ENCODE data around the gene PSG2. TPM values are rescaled to one million over a fixed set of nuclear protein-coding genes. Genes with fewer than 3 reads are reported as not detected.
"Not testable (repeated sequence)": the region's sequence is repeated elsewhere in the genome, so short reads cannot be mapped to it uniquely, and the experiment has no call there.

The PSG2 gene
- polyA plus RNA-seq, 3 donors = not detected

DNA sequence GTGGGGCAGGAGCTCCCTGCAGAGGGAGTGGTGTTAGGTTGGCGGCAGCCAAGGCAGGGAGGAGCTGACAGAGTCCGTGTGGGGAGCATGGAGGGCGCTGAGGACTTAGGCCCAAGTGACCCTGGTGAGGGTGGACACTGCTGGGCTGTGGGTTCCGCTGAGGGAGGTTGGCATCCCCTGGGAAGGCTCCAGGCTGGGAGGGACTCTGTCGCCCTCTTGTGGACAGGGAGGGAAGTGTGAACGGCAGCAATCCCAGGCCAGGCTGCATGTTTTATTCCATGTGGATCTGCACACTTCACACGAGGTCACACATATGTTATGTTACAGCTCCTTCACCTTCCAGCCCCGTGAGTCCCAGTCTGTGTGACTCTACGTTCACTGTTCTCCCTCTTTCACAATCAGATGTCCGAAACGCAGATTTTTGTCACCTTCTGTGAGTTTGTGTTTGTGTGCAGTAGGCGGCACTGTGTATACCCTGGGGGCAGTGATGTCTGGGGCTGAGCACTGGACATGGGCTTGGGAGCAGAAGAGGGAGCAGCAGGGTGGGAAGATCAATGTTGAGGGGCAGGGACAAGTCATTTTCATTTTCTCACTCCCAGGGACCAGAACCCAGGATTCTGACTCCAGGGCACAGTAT is 1.8 kb upstream of the PSG2 start:
- not testable (repeated sequence) for H3K27ac ChIP-seq (ENCODE audit: low read depth, low read length)
- 50 to 58% (median 50%) methylated on average over 12 of the region's 12 CpGs for WGBS, 3 donors

DNA sequence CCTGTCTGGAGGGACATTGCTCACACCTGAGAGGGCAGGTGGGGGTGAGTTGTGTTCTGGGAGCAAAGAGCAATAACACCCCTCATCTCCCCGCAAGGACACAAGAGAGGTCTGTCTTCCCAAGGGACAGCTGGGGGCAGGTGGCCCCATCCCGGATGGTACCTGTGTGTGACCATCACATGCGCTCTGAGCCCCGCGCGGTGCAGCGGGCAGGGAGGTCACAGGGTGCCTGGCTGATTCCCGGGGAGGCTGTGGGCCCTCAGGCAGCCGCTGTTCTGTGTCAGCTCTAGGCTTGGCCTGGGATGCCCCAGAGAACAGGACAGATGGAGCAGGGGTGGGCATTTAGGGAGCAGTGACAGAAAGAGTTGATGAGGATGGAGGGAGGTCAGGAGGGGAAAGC is 1.2 kb upstream of the PSG2 start:
- 86 to 92% (median 89%) methylated on average over 9 of the region's 9 CpGs for WGBS, 3 donors
- H3K27ac ChIP-seq (ENCODE audit: low read depth, low read length) = not testable (repeated sequence)

DNA sequence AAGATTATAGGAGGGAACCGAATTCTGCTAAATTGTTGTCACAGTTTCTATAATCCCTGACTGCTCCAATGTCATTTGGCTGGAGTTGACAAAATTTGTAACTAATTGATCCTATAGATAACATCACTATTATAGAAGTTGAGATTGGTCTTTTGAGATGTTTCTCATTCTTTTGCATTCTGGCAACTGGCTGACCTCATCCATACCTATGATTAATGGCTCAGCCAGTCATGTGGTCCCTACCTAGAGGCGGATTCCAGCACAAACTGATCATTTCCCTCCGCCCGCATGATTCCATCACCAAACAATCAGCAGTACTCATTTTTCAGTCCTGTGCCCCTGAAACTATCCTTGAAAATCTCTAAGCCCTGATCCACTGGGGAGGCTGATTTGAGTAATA is 4.2 kb downstream of the PSG2 start:
- H3K27ac ChIP-seq (ENCODE audit: low read depth, low read length) = no peak overlapping the region
- 71 to 88% (median 85%) methylated on average over 4 of the region's 4 CpGs for WGBS, 3 donors

DNA sequence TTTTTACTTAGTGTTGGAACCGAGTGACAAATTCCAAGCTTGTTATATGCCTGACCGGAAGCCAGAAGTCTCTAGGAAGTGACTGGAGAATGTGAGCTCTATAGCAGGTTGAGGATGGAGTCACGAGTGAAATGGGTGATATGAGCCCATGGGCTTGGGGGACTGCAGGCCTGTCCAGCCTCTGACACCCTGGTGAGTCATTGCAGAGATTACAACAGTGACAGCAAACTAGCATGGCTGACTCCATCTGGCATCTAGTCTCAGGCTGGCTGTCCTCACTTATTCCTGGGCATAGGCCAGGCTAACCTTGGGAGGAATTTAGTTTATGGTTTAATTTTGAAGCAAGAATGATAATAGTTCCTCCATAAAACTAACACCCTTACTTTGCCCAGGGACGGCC is 4.6 kb downstream of the PSG2 start:
- not testable (repeated sequence) for H3K27ac ChIP-seq (ENCODE audit: low read depth, low read length)
- WGBS, 3 donors = 67 to 82% (median 71%) methylated on average over 4 of the region's 4 CpGs

GRCh38 chr19:43062418-43062817 is 20.1 kb downstream of the PSG2 start:
- WGBS, 3 donors = 66 to 70% (median 69%) methylated on average over 3 of the region's 3 CpGs
- not testable (repeated sequence) for H3K27ac ChIP-seq (ENCODE audit: low read depth, low read length)

DNA sequence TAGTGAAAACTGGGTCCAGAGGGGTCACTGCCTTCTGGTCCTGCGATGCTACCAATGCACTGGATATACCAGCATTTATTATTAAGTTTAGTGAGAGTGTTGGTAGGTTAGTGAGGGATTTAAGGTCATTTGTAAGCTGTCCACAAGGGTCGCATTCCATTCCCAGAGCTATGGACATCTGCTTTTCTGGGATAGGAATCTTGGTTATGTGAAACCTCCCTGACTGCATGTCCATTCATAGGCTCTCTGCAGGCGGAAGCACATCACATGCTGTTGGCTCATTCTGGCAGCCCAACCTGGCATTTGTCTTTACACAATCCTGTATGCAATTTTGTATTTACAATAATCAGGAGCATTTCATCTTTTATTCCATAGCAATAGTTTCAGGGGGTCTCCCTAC is 21.2 kb downstream of the PSG2 start:
- H3K27ac ChIP-seq (ENCODE audit: low read depth, low read length) = not testable (repeated sequence)
- WGBS, 3 donors = 62 to 74% (median 74%) methylated on average over 3 of the region's 3 CpGs

- 54 to 72% (median 63%) methylated on average over 3 of the region's 3 CpGs for WGBS, 3 donors
- H3K27ac ChIP-seq (ENCODE audit: low read depth, low read length) = not testable (repeated sequence)
These were observed 22.2 kb downstream of the PSG2 start for GRCh38 chr19:43060254-43060653.

GRCh38 chr19:43059482-43059881 is 23.0 kb downstream of the PSG2 start:
- 54 to 83% (median 66%) methylated on average over 2 of the region's 2 CpGs for WGBS, 3 donors
- H3K27ac ChIP-seq (ENCODE audit: low read depth, low read length) = not testable (repeated sequence)

- not testable (repeated sequence) for H3K27ac ChIP-seq (ENCODE audit: low read depth, low read length)
- WGBS, 3 donors = 16 to 65% (median 54%) methylated on average over 2 of the region's 2 CpGs
These were observed 24.1 kb downstream of the PSG2 start for GRCh38 chr19:43058440-43058839.

GRCh38 chr19:43047966-43048365 is 34.5 kb downstream of the PSG2 start:
- 58 to 79% (median 73%) methylated on average over 3 of the region's 3 CpGs for WGBS, 3 donors
- H3K27ac ChIP-seq (ENCODE audit: low read depth, low read length) = not testable (repeated sequence)

DNA sequence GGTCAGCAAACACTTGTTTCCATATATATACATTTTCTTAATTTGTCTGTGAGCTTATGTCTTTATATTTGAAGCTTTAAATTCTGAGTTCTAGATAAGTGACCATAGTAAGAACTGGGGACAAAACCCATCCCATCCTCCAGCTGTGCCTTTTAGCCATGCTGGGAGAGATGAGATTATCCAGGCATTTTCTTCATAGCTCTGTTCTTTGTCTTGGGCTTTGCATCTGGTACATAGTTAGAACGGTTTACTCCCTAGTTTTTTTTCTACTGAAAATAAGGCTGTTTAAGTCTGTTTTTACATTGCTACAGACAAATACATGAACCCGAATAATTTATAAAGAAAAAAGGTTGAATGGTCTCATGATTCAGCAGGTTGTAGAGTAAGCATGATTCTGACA is 35.9 kb downstream of the PSG2 start:
- H3K27ac ChIP-seq (ENCODE audit: low read depth, low read length) = not testable (repeated sequence)
- 52 to 71% (median 68%) methylated on average over 2 of the region's 2 CpGs for WGBS, 3 donors

- H3K27ac ChIP-seq (ENCODE audit: low read depth, low read length) = not testable (repeated sequence)
- 61 to 71% (median 69%) methylated on average over 1 of the region's 1 CpG for WGBS, 3 donors
These were observed 38.9 kb downstream of the PSG2 start for GRCh38 chr19:43043492-43044180.

DNA sequence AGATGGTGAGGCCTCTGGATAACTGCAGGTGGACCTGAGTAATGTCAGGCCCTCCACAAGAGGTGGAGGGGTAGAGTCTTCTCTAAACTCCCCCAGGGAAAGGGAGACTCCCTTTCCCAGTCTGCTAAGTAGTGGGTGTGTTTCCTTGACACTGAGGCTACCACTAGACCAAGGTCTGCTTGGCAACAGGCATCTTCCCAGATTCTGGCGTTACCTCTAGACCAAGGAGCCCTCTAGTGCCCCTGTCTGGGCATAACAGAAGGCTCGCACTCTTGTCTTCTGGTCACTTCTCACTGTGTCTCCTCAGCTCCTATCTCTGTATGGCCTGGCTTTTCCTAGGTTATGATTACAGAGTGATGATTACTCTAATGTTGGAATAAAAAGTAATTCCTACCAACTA is 50.9 kb downstream of the PSG2 start:
- not testable (repeated sequence) for H3K27ac ChIP-seq (ENCODE audit: low read depth, low read length)
- 33 to 51% (median 42%) methylated on average over 2 of the region's 2 CpGs for WGBS, 3 donors

GRCh38 chr19:43028866-43029265 is 53.6 kb downstream of the PSG2 start:
- WGBS, 3 donors = 68 to 83% (median 74%) methylated on average over 4 of the region's 4 CpGs
- no peak overlapping the region for H3K27ac ChIP-seq (ENCODE audit: low read depth, low read length)

GRCh38 chr19:43027985-43028384 is 54.5 kb downstream of the PSG2 start:
- 56 to 58% (median 56%) methylated on average over 9 to 10 of the region's 10 CpGs for WGBS, 3 donors
- H3K27ac ChIP-seq (ENCODE audit: low read depth, low read length) = not testable (repeated sequence)

GRCh38 chr19:43027061-43027460 is 55.4 kb downstream of the PSG2 start:
- not testable (repeated sequence) for H3K27ac ChIP-seq (ENCODE audit: low read depth, low read length)
- WGBS, 3 donors = 74 to 86% (median 79%) methylated on average over 6 to 8 of the region's 8 CpGs

- 71 to 81% (median 75%) methylated on average over 5 to 6 of the region's 6 CpGs for WGBS, 3 donors
- H3K27ac ChIP-seq (ENCODE audit: low read depth, low read length) = not testable (repeated sequence)
These were observed 56.1 kb downstream of the PSG2 start, which contains the start of gene PSG11 for GRCh38 chr19:43026369-43026768. PSG11 (minus strand) TSS chr19:43026469; CDS start chr19:43026372, 97 bp downstream.

DNA sequence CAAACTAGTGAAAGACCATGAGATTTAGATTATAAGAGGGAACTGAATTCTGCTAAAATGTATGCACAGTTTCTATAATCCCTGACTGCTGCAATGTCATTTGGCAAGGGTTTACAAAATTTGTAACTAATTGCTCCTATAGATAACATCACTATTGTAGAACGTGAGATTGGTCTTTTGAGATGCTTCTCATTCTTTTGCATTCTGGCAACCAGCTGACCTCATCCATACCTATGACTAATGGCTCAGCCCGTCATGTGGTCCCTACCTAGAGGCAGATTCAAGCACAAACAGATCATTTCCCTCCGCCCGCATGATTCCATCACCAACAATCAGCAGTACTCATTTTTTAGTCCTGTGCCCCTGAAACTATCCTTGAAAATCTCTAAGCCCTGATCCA is 60.4 kb downstream of the PSG2 start:
- not testable (repeated sequence) for H3K27ac ChIP-seq (ENCODE audit: low read depth, low read length)
- 44 to 67% (median 66%) methylated on average over 4 of the region's 4 CpGs for WGBS, 3 donors

GRCh38 chr19:43021629-43022028 is 60.9 kb downstream of the PSG2 start:
- 57 to 77% (median 74%) methylated on average over 4 of the region's 4 CpGs for WGBS, 3 donors
- not testable (repeated sequence) for H3K27ac ChIP-seq (ENCODE audit: low read depth, low read length)

DNA sequence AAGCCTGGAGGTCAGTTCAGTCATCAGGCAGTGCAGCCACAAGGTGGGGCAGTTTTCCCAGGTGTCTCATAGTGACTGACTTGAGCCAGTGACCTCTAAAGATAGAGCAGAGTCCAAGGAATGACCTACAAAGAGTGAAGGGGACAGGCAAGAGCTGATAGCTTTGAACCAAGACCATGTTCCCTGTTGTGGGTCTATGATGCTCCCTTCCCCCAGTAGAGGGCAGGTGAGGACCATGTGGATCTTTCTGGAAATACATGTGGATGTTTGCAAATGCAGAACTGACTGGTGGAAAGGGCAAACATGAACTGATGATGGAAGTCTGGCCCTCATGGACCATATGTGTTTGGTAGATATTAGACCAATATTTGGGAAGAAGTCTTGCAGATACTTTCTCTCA is 62.9 kb downstream of the PSG2 start:
- not testable (repeated sequence) for H3K27ac ChIP-seq (ENCODE audit: low read depth, low read length)
